ENCODE measurements around the gene RDH13.
A peak's percentile ranks its signal among the peaks of the same experiment; 100 is the strongest.

The RDH13 gene

DNA sequence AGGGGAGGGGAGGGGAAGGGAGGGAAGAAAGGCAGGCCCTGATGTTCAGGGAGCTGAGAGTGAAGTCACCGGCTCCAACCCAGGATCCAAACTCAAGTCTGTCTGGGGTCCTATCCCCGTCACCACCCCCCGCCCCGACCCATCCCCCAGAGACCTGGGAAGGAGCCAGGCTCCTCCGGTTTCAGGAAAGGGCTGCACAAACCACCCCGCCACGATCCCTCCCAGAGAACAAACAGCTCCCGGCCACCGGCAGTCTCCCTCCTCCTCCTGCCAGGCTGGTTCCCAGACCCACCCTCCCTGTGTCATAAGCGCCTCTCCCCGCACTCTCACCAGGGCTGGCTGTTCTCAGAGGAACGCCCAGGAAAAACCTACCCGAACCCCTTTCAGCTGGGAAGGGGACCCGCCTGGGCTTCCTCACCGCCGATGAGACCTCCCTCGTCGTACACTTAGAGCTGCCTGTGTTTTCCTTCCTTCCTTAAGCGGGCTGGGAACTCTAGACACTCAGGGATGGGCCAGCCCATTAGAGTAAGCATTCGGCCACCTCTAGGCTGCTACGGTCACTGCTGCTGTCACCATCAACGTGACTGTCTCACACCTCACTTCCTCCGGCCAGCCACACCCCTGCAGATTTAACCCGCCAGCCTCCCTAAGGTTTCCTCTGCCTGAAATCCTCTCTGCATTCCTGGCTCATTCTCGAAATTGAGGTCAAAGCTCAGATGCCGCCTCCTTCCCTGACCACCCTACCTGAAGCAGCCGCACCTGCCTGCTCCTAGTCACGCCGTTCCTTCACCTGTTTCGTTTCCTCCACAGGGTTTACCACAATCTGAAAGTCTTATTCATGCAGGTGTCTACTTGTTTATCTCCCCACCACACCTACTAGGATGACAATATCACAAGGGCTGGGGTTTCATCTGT is 6.3 kb upstream of the RDH13 start (continued):
- peak; percentile 28; the same call in 1 of the 2 replicates for TF ChIP-seq ZEB2 (tag by site-specific recombination; IDR thresholded peaks at IDR 0.05)
- no peak for TF ChIP-seq OSR2 (tag by site-specific recombination; IDR thresholded peaks at IDR 0.05)
- TF ChIP-seq ZNF423 (tag by site-specific recombination; IDR thresholded peaks at IDR 0.05) = no peak
- TF ChIP-seq, protein P1, sequence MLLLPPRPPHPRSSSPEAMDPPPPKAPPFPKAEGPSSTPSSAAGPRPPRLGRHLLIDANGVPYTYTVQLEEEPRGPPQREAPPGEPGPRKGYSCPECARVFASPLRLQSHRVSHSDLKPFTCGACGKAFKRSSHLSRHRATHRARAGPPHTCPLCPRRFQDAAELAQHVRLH (tag by site-specific recombination; IDR thresholded peaks at IDR 0.05) = no peak
- TF ChIP-seq ZNF10 (tag by site-specific recombination; IDR thresholded peaks at IDR 0.05) = peak; percentile 37; the same call in 1 of the 2 replicates
- no peak for TF ChIP-seq ZNF202 (tag by site-specific recombination; IDR thresholded peaks at IDR 0.05; ENCODE audit: borderline replicate concordance)
- no peak for TF ChIP-seq ZNF548 (tag by site-specific recombination; IDR thresholded peaks at IDR 0.05)
- no peak for TF ChIP-seq ZFP69B (tag by site-specific recombination; IDR thresholded peaks at IDR 0.05)
- TF ChIP-seq ZNF610 (tag by site-specific recombination; IDR thresholded peaks at IDR 0.05; ENCODE audit: borderline replicate concordance) = no peak
- TF ChIP-seq ZNF600 (tag by site-specific recombination; IDR thresholded peaks at IDR 0.05) = peak; percentile 51; the same call in 1 of the 2 replicates
- no peak for TF ChIP-seq ZNF274 (IDR thresholded peaks at IDR 0.05; ENCODE audit: low read length)
- no peak for TF ChIP-seq ZNF274 (tag by site-specific recombination; IDR thresholded peaks at IDR 0.05; ENCODE audit: borderline replicate concordance)
- TF ChIP-seq, protein P2, sequence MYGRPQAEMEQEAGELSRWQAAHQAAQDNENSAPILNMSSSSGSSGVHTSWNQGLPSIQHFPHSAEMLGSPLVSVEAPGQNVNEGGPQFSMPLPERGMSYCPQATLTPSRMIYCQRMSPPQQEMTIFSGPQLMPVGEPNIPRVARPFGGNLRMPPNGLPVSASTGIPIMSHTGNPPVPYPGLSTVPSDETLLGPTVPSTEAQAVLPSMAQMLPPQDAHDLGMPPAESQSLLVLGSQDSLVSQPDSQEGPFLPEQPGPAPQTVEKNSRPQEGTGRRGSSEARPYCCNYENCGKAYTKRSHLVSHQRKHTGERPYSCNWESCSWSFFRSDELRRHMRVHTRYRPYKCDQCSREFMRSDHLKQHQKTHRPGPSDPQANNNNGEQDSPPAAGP (tag by site-specific recombination; IDR thresholded peaks at IDR 0.05) = peak; percentile 92
- no peak for TF ChIP-seq ZFP41 (tag by site-specific recombination; IDR thresholded peaks at IDR 0.05; ENCODE audit: borderline replicate concordance)
- no peak; the same call in 1 of the 2 replicates for TF ChIP-seq IKZF3 (tag by site-specific recombination; IDR thresholded peaks at IDR 0.05)
- TF ChIP-seq ZNF561 (tag by site-specific recombination; IDR thresholded peaks at IDR 0.05; ENCODE audit: borderline replicate concordance) = no peak
- TF ChIP-seq, protein P3, sequence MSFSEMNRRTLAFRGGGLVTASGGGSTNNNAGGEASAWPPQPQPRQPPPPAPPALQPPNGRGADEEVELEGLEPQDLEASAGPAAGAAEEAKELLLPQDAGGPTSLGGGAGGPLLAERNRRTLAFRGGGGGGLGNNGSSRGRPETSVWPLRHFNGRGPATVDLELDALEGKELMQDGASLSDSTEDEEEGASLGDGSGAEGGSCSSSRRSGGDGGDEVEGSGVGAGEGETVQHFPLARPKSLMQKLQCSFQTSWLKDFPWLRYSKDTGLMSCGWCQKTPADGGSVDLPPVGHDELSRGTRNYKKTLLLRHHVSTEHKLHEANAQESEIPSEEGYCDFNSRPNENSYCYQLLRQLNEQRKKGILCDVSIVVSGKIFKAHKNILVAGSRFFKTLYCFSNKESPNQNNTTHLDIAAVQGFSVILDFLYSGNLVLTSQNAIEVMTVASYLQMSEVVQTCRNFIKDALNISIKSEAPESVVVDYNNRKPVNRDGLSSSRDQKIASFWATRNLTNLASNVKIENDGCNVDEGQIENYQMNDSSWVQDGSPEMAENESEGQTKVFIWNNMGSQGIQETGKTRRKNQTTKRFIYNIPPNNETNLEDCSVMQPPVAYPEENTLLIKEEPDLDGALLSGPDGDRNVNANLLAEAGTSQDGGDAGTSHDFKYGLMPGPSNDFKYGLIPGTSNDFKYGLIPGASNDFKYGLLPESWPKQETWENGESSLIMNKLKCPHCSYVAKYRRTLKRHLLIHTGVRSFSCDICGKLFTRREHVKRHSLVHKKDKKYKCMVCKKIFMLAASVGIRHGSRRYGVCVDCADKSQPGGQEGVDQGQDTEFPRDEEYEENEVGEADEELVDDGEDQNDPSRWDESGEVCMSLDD (tag by site-specific recombination; IDR thresholded peaks at IDR 0.05) = 0 out of 2 replicates have a peak, but pooled peaks have one; percentile 31
- no peak for TF ChIP-seq ZNF596 (tag by site-specific recombination; IDR thresholded peaks at IDR 0.05)
- peak; percentile 50 for TF ChIP-seq ZBTB20 (tag by site-specific recombination; IDR thresholded peaks at IDR 0.05)
- no peak for TF ChIP-seq ZNF792 (tag by site-specific recombination; IDR thresholded peaks at IDR 0.05)
- TF ChIP-seq ZNF629 (tag by site-specific recombination; IDR thresholded peaks at IDR 0.05) = 0 out of 2 replicates have a peak, but pooled peaks have one; percentile 58
- TF ChIP-seq GLIS2 (tag by site-specific recombination; IDR thresholded peaks at IDR 0.05) = peak; percentile 36; the same call in 1 of the 2 replicates
- TF ChIP-seq, protein P4, sequence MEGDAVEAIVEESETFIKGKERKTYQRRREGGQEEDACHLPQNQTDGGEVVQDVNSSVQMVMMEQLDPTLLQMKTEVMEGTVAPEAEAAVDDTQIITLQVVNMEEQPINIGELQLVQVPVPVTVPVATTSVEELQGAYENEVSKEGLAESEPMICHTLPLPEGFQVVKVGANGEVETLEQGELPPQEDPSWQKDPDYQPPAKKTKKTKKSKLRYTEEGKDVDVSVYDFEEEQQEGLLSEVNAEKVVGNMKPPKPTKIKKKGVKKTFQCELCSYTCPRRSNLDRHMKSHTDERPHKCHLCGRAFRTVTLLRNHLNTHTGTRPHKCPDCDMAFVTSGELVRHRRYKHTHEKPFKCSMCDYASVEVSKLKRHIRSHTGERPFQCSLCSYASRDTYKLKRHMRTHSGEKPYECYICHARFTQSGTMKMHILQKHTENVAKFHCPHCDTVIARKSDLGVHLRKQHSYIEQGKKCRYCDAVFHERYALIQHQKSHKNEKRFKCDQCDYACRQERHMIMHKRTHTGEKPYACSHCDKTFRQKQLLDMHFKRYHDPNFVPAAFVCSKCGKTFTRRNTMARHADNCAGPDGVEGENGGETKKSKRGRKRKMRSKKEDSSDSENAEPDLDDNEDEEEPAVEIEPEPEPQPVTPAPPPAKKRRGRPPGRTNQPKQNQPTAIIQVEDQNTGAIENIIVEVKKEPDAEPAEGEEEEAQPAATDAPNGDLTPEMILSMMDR (tag by site-specific recombination; IDR thresholded peaks at IDR 0.05) = no peak
- peak; percentile 89 for TF ChIP-seq KLF1 (tag by site-specific recombination; IDR thresholded peaks at IDR 0.05)
- TF ChIP-seq, protein P5, sequence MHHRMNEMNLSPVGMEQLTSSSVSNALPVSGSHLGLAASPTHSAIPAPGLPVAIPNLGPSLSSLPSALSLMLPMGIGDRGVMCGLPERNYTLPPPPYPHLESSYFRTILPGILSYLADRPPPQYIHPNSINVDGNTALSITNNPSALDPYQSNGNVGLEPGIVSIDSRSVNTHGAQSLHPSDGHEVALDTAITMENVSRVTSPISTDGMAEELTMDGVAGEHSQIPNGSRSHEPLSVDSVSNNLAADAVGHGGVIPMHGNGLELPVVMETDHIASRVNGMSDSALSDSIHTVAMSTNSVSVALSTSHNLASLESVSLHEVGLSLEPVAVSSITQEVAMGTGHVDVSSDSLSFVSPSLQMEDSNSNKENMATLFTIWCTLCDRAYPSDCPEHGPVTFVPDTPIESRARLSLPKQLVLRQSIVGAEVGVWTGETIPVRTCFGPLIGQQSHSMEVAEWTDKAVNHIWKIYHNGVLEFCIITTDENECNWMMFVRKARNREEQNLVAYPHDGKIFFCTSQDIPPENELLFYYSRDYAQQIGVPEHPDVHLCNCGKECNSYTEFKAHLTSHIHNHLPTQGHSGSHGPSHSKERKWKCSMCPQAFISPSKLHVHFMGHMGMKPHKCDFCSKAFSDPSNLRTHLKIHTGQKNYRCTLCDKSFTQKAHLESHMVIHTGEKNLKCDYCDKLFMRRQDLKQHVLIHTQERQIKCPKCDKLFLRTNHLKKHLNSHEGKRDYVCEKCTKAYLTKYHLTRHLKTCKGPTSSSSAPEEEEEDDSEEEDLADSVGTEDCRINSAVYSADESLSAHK (tag by site-specific recombination; IDR thresholded peaks at IDR 0.05) = no peak
- TF ChIP-seq ZNF350 (tag by site-specific recombination; IDR thresholded peaks at IDR 0.05) = no peak
- no peak for TF ChIP-seq EGR2 (tag by site-specific recombination; IDR thresholded peaks at IDR 0.05; ENCODE audit: low read depth)
- no peak for TF ChIP-seq ZBTB48 (tag by site-specific recombination; IDR thresholded peaks at IDR 0.05)
- no peak for TF ChIP-seq ZNF707 (tag by site-specific recombination; IDR thresholded peaks at IDR 0.05)
- TF ChIP-seq ZNF302 (tag by site-specific recombination; IDR thresholded peaks at IDR 0.05; ENCODE audit: low read depth) = no peak
- TF ChIP-seq ZNF514 (tag by site-specific recombination; IDR thresholded peaks at IDR 0.05) = no peak
